ENCODE results near the gene PDZRN4. TPM values are rescaled to one million over a fixed set of nuclear protein-coding genes. Genes with fewer than 3 reads are reported as not detected.
"Not testable (repeated sequence)": the region's sequence is repeated elsewhere in the genome, so short reads cannot be mapped to it uniquely, and the experiment has no call there.

PDZRN4 gene
- total RNA-seq, 2 experiments from 2014 or later, result not detected

DNA sequence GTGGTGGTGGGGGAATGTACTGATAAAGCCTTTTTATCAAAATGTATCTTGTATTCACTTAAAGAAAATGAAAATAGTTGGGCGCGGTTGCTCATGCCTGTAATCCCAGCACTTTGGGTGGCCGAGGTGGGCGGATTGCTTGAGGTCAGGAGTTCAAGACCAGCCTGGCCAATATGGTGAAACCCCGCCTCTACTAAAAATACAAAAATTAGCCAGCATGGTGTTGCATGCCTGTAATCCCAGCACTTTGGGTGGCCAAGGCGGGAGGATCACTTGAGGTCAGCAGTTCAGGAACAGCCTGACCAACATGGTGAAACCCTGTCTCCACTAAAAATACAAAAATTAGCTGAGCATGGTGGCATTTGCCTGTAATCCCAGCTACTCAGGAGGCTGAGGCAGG, 75.1 kb downstream of the PDZRN4 start:
- H3K27ac Mint-ChIP-seq; DNase-seq; H3K27me3 Mint-ChIP-seq (ENCODE audit: low read depth); POLR2A ChIA-PET; H3K4me3 Mint-ChIP-seq; H3K4me1 Mint-ChIP-seq (ENCODE audit: low read depth); H3K9me3 Mint-ChIP-seq (ENCODE audit: insufficient read depth); H3K36me3 Mint-ChIP-seq (ENCODE audit: low read depth); ATAC-seq: not testable (repeated sequence)
- CTCF ChIA-PET, result interaction anchor here (1.3 kb wide), 1 partner anchor 763 kb away, joined by 3 read pairs; no protein-coding TSS in a partner anchor

DNA sequence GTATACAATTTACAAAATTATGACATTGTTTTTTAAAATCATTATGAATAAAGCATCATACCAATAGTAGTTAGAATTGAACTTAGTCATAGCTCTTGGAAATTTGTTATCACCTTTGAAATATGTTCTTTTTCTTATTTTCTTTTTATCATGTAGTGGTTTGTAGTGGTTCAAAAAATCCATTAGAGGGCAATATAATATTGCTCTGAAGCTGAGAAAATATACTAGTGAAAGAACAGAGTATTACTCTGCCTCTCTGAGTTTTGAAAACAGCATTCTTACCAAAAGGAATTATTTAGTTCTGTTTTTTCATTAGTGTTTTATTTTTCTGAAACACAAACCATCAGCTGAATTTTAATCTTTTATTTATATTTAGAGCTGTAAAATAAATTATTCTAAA, 76.2 kb downstream of the PDZRN4 start:
- ChIA-PET POLR2A (no interaction called here), CTCF (interaction anchor here (1.3 to 1.4 kb wide), 2 partner anchors 760 to 762 kb away, joined by 3 to 8 read pairs; no protein-coding TSS in a partner anchor)
- DNase-seq, result no peak
- H3K27ac Mint-ChIP-seq, result no peak overlapping the region
- H3K4me3 Mint-ChIP-seq, result no peak overlapping the region
- H3K9me3 Mint-ChIP-seq (ENCODE audit: insufficient read depth), result no peaks in the 10 kb centered on the region
- ATAC-seq, result no peak
- H3K4me1 Mint-ChIP-seq (ENCODE audit: low read depth), result no peaks in the 10 kb centered on the region
- H3K36me3 Mint-ChIP-seq (ENCODE audit: low read depth), result no peaks in the 10 kb centered on the region
- no peaks in the 10 kb centered on the region for H3K27me3 Mint-ChIP-seq (ENCODE audit: low read depth)

DNA sequence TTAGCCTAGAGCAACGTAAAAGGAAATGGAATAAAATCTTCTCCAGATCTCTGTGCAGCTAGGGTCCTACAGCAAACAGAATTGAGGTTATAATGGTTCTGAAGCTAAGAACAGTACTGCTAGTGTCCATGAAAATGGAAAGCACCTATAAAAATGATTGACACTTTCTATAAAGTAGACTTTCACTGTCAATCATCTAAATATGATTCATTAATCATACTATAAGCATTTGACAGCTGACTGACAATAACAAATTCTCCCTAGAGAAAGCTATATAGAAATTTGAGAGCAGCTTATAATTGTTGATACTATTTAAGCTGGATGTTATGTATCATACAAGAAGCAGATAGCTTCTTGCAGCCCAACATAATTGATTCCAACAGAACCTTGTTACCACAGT, 80.9 kb downstream of the PDZRN4 start:
- Mint-ChIP-seq H3K4me1 (ENCODE audit: low read depth) (no peaks in the 10 kb centered on the region), H3K27me3 (ENCODE audit: low read depth) (peaks cover 3% of the 10 kb centered on the region), H3K9me3 (ENCODE audit: insufficient read depth) (no peaks in the 10 kb centered on the region), H3K36me3 (ENCODE audit: low read depth) (no peaks in the 10 kb centered on the region), H3K4me3 (no peak overlapping the region), H3K27ac (no peak overlapping the region)
- ATAC-seq (no peak), DNase-seq (no peak)
- ChIA-PET POLR2A (no interaction called here), CTCF (no interaction called here)

DNA sequence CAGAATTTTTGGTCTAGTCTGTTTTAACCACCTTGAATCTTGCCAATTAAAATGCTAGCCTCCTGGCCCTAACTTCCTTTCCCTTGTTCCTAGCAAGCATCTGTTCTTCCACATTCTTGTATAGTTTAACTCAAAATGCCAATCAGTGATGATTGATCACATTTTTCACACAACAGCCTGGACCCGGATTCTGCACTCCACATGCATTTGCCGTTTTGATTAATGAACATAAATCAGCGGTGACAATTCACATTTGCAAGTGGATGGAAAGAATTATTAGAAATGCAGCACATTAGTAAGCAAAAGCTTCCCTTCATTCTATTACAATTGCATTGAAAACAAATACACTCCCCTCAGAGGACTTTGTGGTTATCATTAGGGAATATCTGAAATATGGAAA, 83.4 kb downstream of the PDZRN4 start:
- DNase-seq (no peak), ATAC-seq (no peak)
- no peaks in the 10 kb centered on the region for H3K36me3 Mint-ChIP-seq (ENCODE audit: low read depth)
- no peaks in the 10 kb centered on the region for H3K9me3 Mint-ChIP-seq (ENCODE audit: insufficient read depth)
- CTCF ChIA-PET, result no interaction called here
- H3K4me3 Mint-ChIP-seq, result no peak overlapping the region
- POLR2A ChIA-PET, result no interaction called here
- H3K4me1 Mint-ChIP-seq (ENCODE audit: low read depth), result no peaks in the 10 kb centered on the region
- H3K27me3 Mint-ChIP-seq (ENCODE audit: low read depth), result peaks cover 3% of the 10 kb centered on the region
- H3K27ac Mint-ChIP-seq, result no peak overlapping the region

DNA sequence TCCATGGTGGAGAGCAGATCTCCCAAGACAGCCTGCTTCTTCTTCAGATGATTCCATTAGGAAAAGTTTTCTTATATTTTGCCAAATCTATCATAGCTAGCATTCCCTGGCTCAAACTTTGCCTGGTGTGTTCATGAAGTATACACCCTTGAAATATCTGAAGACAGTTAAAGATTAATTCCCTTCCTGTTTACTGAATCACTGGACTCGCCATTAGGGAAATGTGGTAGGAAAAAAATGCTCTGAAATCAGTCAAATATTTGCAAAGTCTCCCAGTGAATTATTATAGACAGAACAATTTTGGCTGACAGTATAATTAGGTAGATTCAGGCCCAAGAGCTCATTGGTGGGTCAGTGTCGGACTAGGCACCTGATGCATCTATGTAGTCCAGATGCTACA, 86.5 kb downstream of the PDZRN4 start:
- H3K4me1 Mint-ChIP-seq (ENCODE audit: low read depth), result no peaks in the 10 kb centered on the region
- ChIA-PET CTCF (interaction anchor here (1.4 kb wide), 1 partner anchor 750 kb away, joined by 3 read pairs; no protein-coding TSS in a partner anchor), POLR2A (no interaction called here)
- H3K27me3 Mint-ChIP-seq (ENCODE audit: low read depth), result peaks cover 3% of the 10 kb centered on the region
- DNase-seq (no peak), ATAC-seq (no peak)
- H3K36me3 Mint-ChIP-seq (ENCODE audit: low read depth), result no peaks in the 10 kb centered on the region
- no peak overlapping the region for H3K27ac Mint-ChIP-seq
- H3K4me3 Mint-ChIP-seq, result no peak overlapping the region
- no peaks in the 10 kb centered on the region for H3K9me3 Mint-ChIP-seq (ENCODE audit: insufficient read depth)

DNA sequence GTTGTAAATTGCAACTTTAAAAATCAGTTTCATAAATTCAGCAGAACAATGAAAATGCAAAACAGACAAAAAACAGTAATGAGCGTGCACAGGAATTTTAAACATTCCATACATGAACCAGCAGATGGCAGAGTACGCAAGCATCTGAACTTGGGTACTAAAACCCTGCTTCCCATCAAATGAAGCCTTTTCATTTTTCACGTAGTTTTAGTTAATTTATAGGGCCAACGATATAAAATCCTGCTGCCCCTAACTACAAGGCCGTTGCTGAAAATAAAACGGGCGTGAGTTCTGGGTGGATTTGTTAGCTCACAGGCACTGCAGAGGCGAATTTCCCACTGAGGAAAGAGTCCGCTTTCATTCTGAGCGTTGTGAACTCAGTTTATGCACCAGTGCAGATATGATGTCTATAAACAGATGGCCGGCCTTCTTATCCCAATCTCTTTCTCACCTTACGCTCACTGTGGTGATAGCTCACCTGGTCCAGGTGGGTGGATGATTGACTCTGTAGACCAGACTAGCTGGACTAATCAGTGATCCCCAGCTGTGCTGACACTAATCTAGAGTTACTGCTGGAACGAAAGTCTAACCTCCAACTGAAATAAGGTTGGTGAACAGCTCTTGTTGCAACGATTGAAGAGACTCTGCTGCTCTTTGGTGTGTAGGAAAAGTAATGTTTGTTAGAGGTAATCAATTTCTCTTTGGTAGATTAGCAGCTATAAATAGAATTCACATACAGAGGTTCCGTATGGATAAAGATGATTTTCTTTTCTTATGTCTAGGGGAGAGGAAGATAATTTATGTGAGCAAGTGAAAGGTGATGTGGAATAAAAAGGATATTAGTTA, 89.2 kb downstream of the PDZRN4 start:
- Mint-ChIP-seq H3K4me3 (no peak overlapping the region), H3K9me3 (ENCODE audit: insufficient read depth) (no peaks in the 10 kb centered on the region), H3K27ac (no peak overlapping the region), H3K4me1 (ENCODE audit: low read depth) (no peaks in the 10 kb centered on the region), H3K36me3 (ENCODE audit: low read depth) (no peaks in the 10 kb centered on the region), H3K27me3 (ENCODE audit: low read depth) (no peaks in the 10 kb centered on the region)
- CTCF ChIA-PET, result interaction anchor here (1.2 to 2.2 kb wide), 3 partner anchors 10 to 1096 kb away, joined by 3 to 17 read pairs (median 8); no protein-coding TSS in a partner anchor
- POLR2A ChIA-PET, result no interaction called here
- ATAC-seq (no peak), DNase-seq (no peak)

DNA sequence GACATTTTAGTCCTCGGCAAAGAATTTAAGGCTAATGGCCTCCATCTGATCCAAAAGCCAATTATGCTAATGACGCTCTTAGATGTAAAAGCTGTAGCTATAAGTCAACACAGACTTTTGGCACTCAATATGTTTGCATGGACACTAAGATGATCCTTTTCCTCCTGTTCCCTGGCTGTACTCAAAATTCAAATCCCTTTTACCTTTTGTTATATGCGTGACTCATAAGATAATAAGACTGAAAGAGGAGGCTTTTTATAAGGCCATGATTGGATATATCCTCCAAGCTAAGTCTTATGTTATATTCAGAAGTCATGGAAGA, 89.8 kb downstream of the PDZRN4 start:
- H3K9me3 Mint-ChIP-seq (ENCODE audit: insufficient read depth), result no peaks in the 10 kb centered on the region
- DNase-seq, result no peak
- ChIA-PET POLR2A (no interaction called here), CTCF (interaction anchor here (1.2 to 2.2 kb wide), 2 partner anchors 745 to 1095 kb away, joined by 3 to 17 read pairs; no protein-coding TSS in a partner anchor)
- no peak for ATAC-seq
- no peak overlapping the region for H3K4me3 Mint-ChIP-seq
- no peaks in the 10 kb centered on the region for H3K4me1 Mint-ChIP-seq (ENCODE audit: low read depth)
- H3K27me3 Mint-ChIP-seq (ENCODE audit: low read depth), result no peaks in the 10 kb centered on the region
- H3K36me3 Mint-ChIP-seq (ENCODE audit: low read depth), result no peaks in the 10 kb centered on the region
- no peak overlapping the region for H3K27ac Mint-ChIP-seq

DNA sequence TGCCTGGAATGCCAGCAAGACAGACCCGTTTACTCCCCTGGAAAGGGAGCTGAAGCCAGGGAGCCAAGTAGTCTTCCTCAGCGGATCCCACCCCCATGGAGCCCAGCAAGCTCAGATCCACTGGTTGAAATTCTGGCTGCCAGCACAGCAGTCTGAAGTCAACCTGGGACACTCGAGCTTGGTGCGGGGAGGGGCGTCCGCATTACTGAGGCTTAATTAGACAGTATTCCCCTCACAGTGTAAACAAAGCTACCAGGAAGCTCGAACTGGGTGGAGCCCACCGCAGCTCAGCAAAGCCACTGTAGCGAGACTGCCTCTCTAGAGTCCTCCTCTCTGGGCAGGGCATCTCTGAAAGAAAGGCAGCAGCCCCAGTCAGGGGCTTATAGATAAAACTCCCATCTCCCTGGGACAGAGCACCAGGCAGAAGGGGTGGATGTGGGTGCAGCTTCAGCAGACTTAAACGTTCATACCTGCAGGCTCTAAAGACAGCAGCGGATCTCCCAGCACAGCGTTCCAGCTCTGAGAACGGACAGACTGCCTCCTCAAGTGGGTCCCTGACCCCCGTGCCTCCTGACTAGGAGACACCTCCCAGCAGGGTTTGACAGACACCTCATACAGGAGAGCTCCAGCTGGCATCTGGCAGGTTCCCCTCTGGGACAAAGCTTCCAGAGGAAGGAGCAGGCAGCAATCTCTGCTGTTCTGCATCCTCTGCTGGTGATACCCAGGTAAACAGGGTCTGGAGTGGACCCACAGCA, 92.4 kb downstream of the PDZRN4 start:
- CTCF ChIA-PET; H3K27me3 Mint-ChIP-seq (ENCODE audit: low read depth); H3K4me1 Mint-ChIP-seq (ENCODE audit: low read depth); ATAC-seq; H3K27ac Mint-ChIP-seq; DNase-seq; H3K4me3 Mint-ChIP-seq; H3K9me3 Mint-ChIP-seq (ENCODE audit: insufficient read depth); POLR2A ChIA-PET; H3K36me3 Mint-ChIP-seq (ENCODE audit: low read depth): not testable (repeated sequence)

DNA sequence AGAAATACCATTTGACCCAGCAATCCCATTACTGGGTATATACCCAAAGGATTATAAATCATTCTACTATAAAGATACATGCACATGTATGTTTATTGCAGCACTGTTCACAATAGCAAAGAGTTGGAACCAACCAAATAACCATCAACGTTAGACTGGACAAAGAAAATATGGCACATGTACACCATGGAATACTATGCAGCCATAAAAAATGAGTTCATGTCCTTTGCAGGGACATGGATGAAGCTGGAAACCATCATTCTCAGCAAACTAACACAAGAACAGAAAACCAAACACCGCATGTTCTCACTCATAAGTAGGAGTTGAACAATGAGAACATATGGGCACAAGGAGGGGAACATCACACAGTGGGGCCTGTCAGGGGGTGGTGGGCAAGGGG, 97.3 kb downstream of the PDZRN4 start:
- H3K4me3 Mint-ChIP-seq; POLR2A ChIA-PET; DNase-seq; H3K9me3 Mint-ChIP-seq (ENCODE audit: insufficient read depth); H3K27me3 Mint-ChIP-seq (ENCODE audit: low read depth); H3K4me1 Mint-ChIP-seq (ENCODE audit: low read depth); ATAC-seq; H3K36me3 Mint-ChIP-seq (ENCODE audit: low read depth); H3K27ac Mint-ChIP-seq; CTCF ChIA-PET: not testable (repeated sequence)

DNA sequence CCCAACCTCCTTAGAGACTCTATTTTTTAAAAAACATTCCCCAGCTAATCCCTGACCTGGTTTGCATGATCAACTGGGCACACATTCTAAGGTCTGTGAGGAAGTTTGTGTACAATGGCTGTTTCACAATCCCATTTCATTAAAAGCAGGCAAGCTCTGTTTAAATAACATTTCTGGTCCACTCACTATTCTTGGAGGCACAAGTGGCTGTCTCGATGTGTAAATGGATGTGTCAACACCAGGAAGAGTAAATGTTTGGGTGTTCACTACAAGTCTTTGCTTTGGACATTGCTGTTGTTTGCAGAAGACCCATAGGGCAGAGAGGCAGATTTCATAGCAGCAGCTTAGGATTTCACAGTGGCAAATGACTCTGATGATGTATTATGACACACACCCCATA, 98.3 kb downstream of the PDZRN4 start:
- CTCF ChIA-PET, result interaction anchor here (2.0 kb wide), 1 partner anchor 10 kb away, joined by 8 read pairs; no protein-coding TSS in a partner anchor
- no peaks in the 10 kb centered on the region for H3K9me3 Mint-ChIP-seq (ENCODE audit: insufficient read depth)
- DNase-seq (no peak), ATAC-seq (no peak)
- H3K4me3 Mint-ChIP-seq, result no peak overlapping the region
- no peak overlapping the region for H3K27ac Mint-ChIP-seq
- H3K36me3 Mint-ChIP-seq (ENCODE audit: low read depth), result no peaks in the 10 kb centered on the region
- no peaks in the 10 kb centered on the region for H3K27me3 Mint-ChIP-seq (ENCODE audit: low read depth)
- POLR2A ChIA-PET, result no interaction called here
- no peaks in the 10 kb centered on the region for H3K4me1 Mint-ChIP-seq (ENCODE audit: low read depth)

DNA sequence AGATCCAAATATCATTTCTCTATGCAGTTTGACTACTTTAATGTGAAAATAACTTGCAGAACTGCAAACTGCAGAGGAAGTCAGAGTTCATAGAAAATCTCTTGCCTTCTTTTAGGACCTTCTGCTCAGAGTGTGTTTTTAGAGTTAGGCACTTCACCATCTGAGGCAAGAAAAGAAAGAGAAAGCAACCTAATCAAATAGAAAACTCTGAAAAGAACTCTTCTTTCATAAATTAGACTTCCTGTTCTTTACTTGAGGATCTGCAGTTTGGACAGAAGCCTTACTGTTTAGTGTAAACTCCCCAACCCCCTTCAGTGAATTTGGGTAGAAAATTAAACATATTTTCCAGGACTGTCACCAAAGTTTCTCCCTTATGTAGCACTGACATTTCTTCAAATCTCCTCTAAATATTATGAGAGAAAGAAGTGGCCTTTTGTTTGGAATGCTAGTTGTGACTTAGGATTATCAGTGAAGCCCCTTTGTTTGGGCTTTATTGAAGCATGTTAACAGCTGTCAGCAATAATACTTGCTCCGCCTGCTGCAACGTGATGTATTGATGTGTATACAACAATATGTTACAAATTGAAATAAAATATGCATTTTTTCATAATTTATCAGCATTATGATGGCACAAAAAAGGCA, 99.5 kb downstream of the PDZRN4 start:
- DNase-seq (no peak), ATAC-seq (no peak)
- no peak overlapping the region for H3K4me3 Mint-ChIP-seq
- no peaks in the 10 kb centered on the region for H3K4me1 Mint-ChIP-seq (ENCODE audit: low read depth)
- H3K27ac Mint-ChIP-seq, result no peak overlapping the region
- CTCF ChIA-PET, result interaction anchor here (2.0 kb wide), 1 partner anchor 11 kb away, joined by 8 read pairs; no protein-coding TSS in a partner anchor
- no peaks in the 10 kb centered on the region for H3K27me3 Mint-ChIP-seq (ENCODE audit: low read depth)
- no peaks in the 10 kb centered on the region for H3K9me3 Mint-ChIP-seq (ENCODE audit: insufficient read depth)
- POLR2A ChIA-PET, result no interaction called here
- no peaks in the 10 kb centered on the region for H3K36me3 Mint-ChIP-seq (ENCODE audit: low read depth)

Measured in activated CD8-positive, alpha-beta T cell treated with anti-CD3 and anti-CD28 coated beads, Interleukin-2, amount 10 ng/mL, durations not matched to agents 7 days and 5 days (primary cell).